HCT116 (cell line): Measurements from ENCODE around the gene BCS1L. TPM values are rescaled to one million over a fixed set of nuclear protein-coding genes. Genes with fewer than 3 reads are reported as not detected.

Experiments used
- ATAC-seq: fragments of 200-7000 bp; cut with Tn5 transposase; 2 replicates; pipeline ENCODE4 v1.9.1; 2020; ENCODE audit warnings: mild to moderate bottlenecking, moderate library complexity
- BruUV-seq: library from RNA; stranded (reverse); fragments of 400-500 nt; replicated peaks from 2 replicates; lab custom pipeline; 2021; lab: Mats Ljungman, UMichigan
- CTCF ChIA-PET: fragments of 300-600 bp; sonication (Branson Sonifier 250); formaldehyde crosslinking; loops from one replicate; lab custom pipeline; 2021; ENCODE audit warnings: antibody characterized with exemption; lab: Charles Lee
- POLR2A ChIA-PET: fragments of 300-600, 350-600 bp; sonication (Branson Sonifier 250); formaldehyde crosslinking; loops from one replicate; lab custom pipeline; 2021; ENCODE audit warnings: antibody characterized with exemption; lab: Charles Lee
- RAD21 ChIA-PET, 2 experiments: fragments of 300-600 bp; sonication (Branson Sonifier 250); formaldehyde crosslinking; loops; one replicate each; lab custom pipeline; 2023; ENCODE audit warnings: low total read pairs in 2 of 2; ENCODE audit not compliant: uncharacterized antibody in 2 of 2, unreplicated experiment in 2 of 2, low non-redundant PET in 1 of 2; lab: Charles Lee
- DNase-seq: peaks from one replicate; pipeline ENCODE4 v3.0.0-alpha.2; 2010; ENCODE audit warnings: low read depth, low spot score
- H2AFZ ChIP-seq: fragments of 200-600 bp; shearing (Covaris generic), sonication (generic); 2 replicates; pipeline ENCODE4 v1.6.1; 2017; ENCODE audit warnings: low read depth, mixed run types, mixed read lengths, antibody characterized with exemption, low read length; ENCODE audit not compliant: poor library complexity, severe bottlenecking
- H3K27ac ChIP-seq: 2 replicates; pipeline ENCODE4 v1.5.1; 2012; ENCODE audit warnings: low read depth, low read length
- H3K27me3 ChIP-seq: fragments of 200-600 bp; sonication (generic); 2 replicates; pipeline ENCODE4 v1.6.1; 2016; ENCODE audit warnings: mixed run types, low read length, mixed read lengths; ENCODE audit not compliant: insufficient read depth
- H3K36me3 ChIP-seq, 2 experiments: fragments of 200-500 bp in 1 of 2; fragments of 200-600 bp in 1 of 2; sonication (Bioruptor generic) in 1 of 2; sonication (generic) in 1 of 2; 2 replicates each; pipeline versions ENCODE4 v1.5.1 to v1.6.1; 2014 to 2016; ENCODE audit warnings: low read length in 2 of 2, inconsistent platforms in 1 of 2, mixed read lengths in 1 of 2, mixed run types in 1 of 2; ENCODE audit not compliant: insufficient read depth in 2 of 2, control insufficient read depth in 1 of 2
- H3K4me1 ChIP-seq, 2 experiments: fragments of 200-600 bp in 1 of 2; sonication (generic) in 1 of 2; 2 replicates each; pipeline versions ENCODE4 v1.5.1 to v1.6.1; 2012 to 2017; ENCODE audit warnings: low read length in 2 of 2, inconsistent platforms in 1 of 2, mild to moderate bottlenecking in 1 of 2, mixed read lengths in 1 of 2, mixed run types in 1 of 2, moderate library complexity in 1 of 2; ENCODE audit not compliant: insufficient read depth in 2 of 2, control insufficient read depth in 1 of 2
- H3K4me2 ChIP-seq: fragments of 200-600 bp; sonication (generic); 2 replicates; pipeline ENCODE4 v1.6.1; 2017; ENCODE audit warnings: mixed run types, low read length, mixed read lengths
- H3K4me3 ChIP-seq, 2 experiments: fragments of 200-600 bp in 1 of 2; sonication (generic) in 1 of 2; replicated peaks in 1 of 2; 2 replicates each; pipeline ENCODE4 v1.5.1; 2011 to 2016; ENCODE audit warnings: low read length in 2 of 2, control low read depth in 1 of 2, low read depth in 1 of 2, mild to moderate bottlenecking in 1 of 2, mixed read lengths in 1 of 2, mixed run types in 1 of 2
- H3K79me2 ChIP-seq: fragments of 200-600 bp; sonication (generic); 2 replicates; pipeline ENCODE4 v1.6.1; 2017; ENCODE audit warnings: mild to moderate bottlenecking, mixed run types, low read length, moderate library complexity, mixed read lengths; ENCODE audit not compliant: insufficient read depth
- H3K9ac ChIP-seq: fragments of 200-600 bp; sonication (generic); 2 replicates; pipeline ENCODE4 v1.6.1; 2016; ENCODE audit warnings: low read length, mixed read lengths
- H3K9me2 ChIP-seq: fragments of 200-600 bp; sonication (generic), shearing (Covaris generic); 2 replicates; pipeline ENCODE4 v1.6.1; 2017; ENCODE audit warnings: mixed run types, mild to moderate bottlenecking, moderate library complexity; ENCODE audit not compliant: insufficient read depth
- H3K9me3 ChIP-seq, 2 experiments: fragments of 200-500 bp in 1 of 2; fragments of 200-600 bp in 1 of 2; sonication (Bioruptor generic) in 1 of 2; sonication (generic) in 1 of 2; 2 replicates each; pipeline ENCODE4 v1.6.1; 2014 to 2017; ENCODE audit warnings: low read length in 2 of 2, mixed read lengths in 2 of 2, inconsistent platforms in 1 of 2, low read depth in 1 of 2, mild to moderate bottlenecking in 1 of 2, mixed run types in 1 of 2, moderate library complexity in 1 of 2; ENCODE audit not compliant: control insufficient read depth in 1 of 2, insufficient read depth in 1 of 2
- H4K20me1 ChIP-seq: fragments of 200-600 bp; sonication (generic), shearing (Covaris generic); 2 replicates; pipeline ENCODE4 v1.6.1; 2017; ENCODE audit warnings: mixed run types, mild to moderate bottlenecking, moderate library complexity; ENCODE audit not compliant: insufficient read depth
- CEBPB ChIP-seq: IDR thresholded peaks from 2 replicates; pipeline ENCODE4 v1.6.1; 2012; ENCODE audit warnings: low read depth
- FOSL1 ChIP-seq: IDR thresholded peaks from 2 replicates; pipeline ENCODE4 v1.6.1; 2012; ENCODE audit warnings: low read depth
- JUND ChIP-seq: IDR thresholded peaks from 2 replicates; pipeline ENCODE4 v1.6.1; 2012
- POLR2A ChIP-seq: IDR thresholded peaks from 2 replicates; pipeline ENCODE4 v1.7.0; 2011; ENCODE audit warnings: borderline replicate concordance; ENCODE audit not compliant: insufficient read depth, insufficient read length; ENCODE audit errors: extremely low read depth
- POLR2AphosphoS5 ChIP-seq: IDR thresholded peaks from 2 replicates; pipeline ENCODE4 v1.6.1; 2011; ENCODE audit warnings: mild to moderate bottlenecking, low read depth, low read length, moderate library complexity
- RAD21 ChIP-seq: IDR thresholded peaks from 2 replicates; pipeline ENCODE4 v1.6.1; 2012; ENCODE audit warnings: low read depth, mild to moderate bottlenecking
- SIN3A ChIP-seq: IDR thresholded peaks from 2 replicates; pipeline ENCODE4 v1.6.1; 2012; ENCODE audit warnings: low read depth
- SP1 ChIP-seq: IDR thresholded peaks from 2 replicates; pipeline ENCODE4 v1.6.1; 2012; ENCODE audit warnings: low read depth
- TCF7L2 ChIP-seq: IDR thresholded peaks from 2 replicates; pipeline ENCODE4 v1.7.0; 2011; ENCODE audit warnings: borderline replicate concordance, inconsistent platforms; ENCODE audit not compliant: insufficient read depth, insufficient read length; ENCODE audit errors: extremely low read depth
- ZFX ChIP-seq: fragments of 450-650 bp; IDR thresholded peaks from 2 replicates; pipeline ENCODE4 v1.6.1; 2017
- ZNF274 ChIP-seq: fragments of 200-500 bp; sonication (Bioruptor generic); IDR thresholded peaks from 2 replicates; pipeline ENCODE4 v1.6.1; 2014; ENCODE audit warnings: mild to moderate bottlenecking, low read depth, low read length, inconsistent platforms
- intact Hi-C: fragments of 100-400 bp; cut with micrococcal nuclease; formaldehyde crosslinking; loops from 2 replicates; pipeline ENCODE4 v1.10.0; 2022
- total RNA-seq: library from RNA; stranded (reverse); gene quantifications from one replicate; pipeline ENCODE4 v1.2.1, GENCODE V29; 2021; ENCODE audit not compliant: unreplicated experiment
- TF ChIP-seq, protein P1 (sequence below), 3 experiments: fragments of 200-600 bp in 1 of 3; sonication (generic) in 1 of 3; IDR thresholded peaks in 2 of 3; conservative IDR thresholded peaks in 1 of 3; 2 replicates each; pipeline ENCODE4 v1.5.1; 2012 to 2017; ENCODE audit warnings: low read depth in 2 of 3, low read length in 2 of 3, antibody characterized with exemption in 1 of 3, borderline replicate concordance in 1 of 3, control low read depth in 1 of 3, mild to moderate bottlenecking in 1 of 3, mixed read lengths in 1 of 3, mixed run types in 1 of 3, moderate library complexity in 1 of 3; ENCODE audit not compliant: insufficient read depth in 1 of 3
- TF ChIP-seq, protein P2 (sequence below): IDR thresholded peaks from 2 replicates; pipeline ENCODE4 v1.6.1; 2012; ENCODE audit warnings: low read depth
- TF ChIP-seq, protein P3 (sequence below): IDR thresholded peaks from 2 replicates; pipeline ENCODE4 v1.6.1; 2012

The BCS1L gene
- total RNA-seq, 1 experiment from 2014 or later, result 57.4 TPM

DNA sequence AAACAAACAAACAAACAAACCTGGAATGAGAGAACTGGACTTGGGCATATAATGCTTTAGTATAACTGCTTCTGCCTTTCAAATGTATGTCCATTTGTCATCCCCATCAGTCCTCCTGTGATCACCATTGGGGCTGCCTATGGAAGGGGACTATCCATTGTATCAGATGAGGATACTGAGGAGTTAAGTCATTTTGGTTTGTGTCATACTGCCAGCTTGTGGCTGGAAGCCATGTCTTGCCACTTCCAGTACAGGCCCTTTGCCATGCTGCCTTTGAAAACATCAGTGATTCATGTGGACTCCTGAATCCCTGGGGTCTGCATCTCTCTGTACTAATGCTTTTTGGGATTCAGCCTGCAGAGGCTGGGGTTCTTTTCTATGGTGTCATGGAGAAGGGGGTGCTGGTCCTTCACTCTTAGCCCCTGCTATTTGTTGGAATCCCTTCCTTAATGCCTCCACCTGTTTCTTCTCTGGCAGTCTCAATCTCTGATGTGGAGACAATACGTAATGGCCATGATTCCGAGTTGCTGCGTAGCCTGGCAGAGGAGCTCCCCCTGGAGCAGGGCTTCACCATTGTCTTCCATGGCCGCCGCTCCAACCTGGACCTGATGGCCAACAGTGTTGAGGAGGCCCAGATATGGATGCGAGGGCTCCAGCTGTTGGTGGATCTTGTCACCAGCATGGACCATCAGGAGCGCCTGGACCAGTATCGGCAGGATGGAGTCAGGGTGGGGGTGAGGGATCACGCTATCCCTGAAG is 41.2 kb upstream of the BCS1L start:
- Histone ChIP-seq H3K4me2 (no peak overlapping the region), H3K36me3 (no peaks in the 10 kb centered on the region)
- TF ChIP-seq RAD21, result peak; percentile 52; the same call in 1 of the 2 replicates
- no peak for TF ChIP-seq ZNF274
- TF ChIP-seq, protein P1, sequence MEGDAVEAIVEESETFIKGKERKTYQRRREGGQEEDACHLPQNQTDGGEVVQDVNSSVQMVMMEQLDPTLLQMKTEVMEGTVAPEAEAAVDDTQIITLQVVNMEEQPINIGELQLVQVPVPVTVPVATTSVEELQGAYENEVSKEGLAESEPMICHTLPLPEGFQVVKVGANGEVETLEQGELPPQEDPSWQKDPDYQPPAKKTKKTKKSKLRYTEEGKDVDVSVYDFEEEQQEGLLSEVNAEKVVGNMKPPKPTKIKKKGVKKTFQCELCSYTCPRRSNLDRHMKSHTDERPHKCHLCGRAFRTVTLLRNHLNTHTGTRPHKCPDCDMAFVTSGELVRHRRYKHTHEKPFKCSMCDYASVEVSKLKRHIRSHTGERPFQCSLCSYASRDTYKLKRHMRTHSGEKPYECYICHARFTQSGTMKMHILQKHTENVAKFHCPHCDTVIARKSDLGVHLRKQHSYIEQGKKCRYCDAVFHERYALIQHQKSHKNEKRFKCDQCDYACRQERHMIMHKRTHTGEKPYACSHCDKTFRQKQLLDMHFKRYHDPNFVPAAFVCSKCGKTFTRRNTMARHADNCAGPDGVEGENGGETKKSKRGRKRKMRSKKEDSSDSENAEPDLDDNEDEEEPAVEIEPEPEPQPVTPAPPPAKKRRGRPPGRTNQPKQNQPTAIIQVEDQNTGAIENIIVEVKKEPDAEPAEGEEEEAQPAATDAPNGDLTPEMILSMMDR (IDR thresholded peaks at IDR 0.05 in 2 of 3, conservative IDR thresholded peaks at IDR 0.05 in 1 of 3; ENCODE audit: borderline replicate concordance in 1 of 3, insufficient read depth in 1 of 3, low read depth in 2 of 3, low read length in 2 of 3), result peak in 2 of 3 experiments; percentile 7 to 18; a peak in 1 of 6 replicates
- TF ChIP-seq, all 23 proteins: peak for 2
- peaks cover 0 to 4% of the 10 kb centered on the region in 2 experiments; a peak in 2 of 4 replicates for H3K4me1 ChIP-seq
- RAD21 ChIA-PET, result no interaction called here
- H3K79me2 ChIP-seq, result no peaks in the 10 kb centered on the region
- no peaks in the 10 kb centered on the region for H3K27me3 ChIP-seq
- H2AFZ ChIP-seq, result no peak overlapping the region
- POLR2A ChIA-PET, result no interaction called here
- CTCF ChIA-PET, result no interaction called here
- no TSS peak for BruUV-seq
- DNase-seq, result peak; percentile 7
- H3K27ac ChIP-seq, result no peak overlapping the region
- no peak overlapping the region for H3K9ac ChIP-seq
- no peaks in the 10 kb centered on the region for H3K9me2 ChIP-seq
- intact Hi-C loops, result no loop called here
- no peak overlapping the region for H3K4me3 ChIP-seq
- H4K20me1 ChIP-seq, result no peaks in the 10 kb centered on the region
- H3K9me3 ChIP-seq, result no peaks in the 10 kb centered on the region
- ATAC-seq, result peak; percentile 73

DNA sequence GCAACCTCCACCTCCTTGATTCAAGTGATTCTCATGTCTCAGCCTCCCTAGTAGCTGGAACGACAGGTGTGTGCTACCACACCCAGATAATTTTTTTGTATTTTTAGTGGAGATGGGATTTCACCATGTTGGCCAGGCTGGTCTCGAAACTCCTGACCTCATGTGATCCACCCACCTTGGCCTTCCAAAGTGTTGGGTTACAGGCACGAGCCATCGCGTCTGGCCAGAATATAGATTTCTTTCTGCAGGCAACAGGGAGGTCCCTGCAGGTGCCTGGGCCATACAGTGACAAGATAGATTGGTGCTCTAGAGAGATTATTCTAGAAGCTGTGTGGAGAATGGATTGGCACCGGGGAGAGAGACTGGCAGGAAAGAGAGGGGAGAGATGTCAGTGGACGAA is 38.5 kb upstream of the BCS1L start:
- Histone ChIP-seq H3K79me2 (no peaks in the 10 kb centered on the region), H3K4me2 (no peak overlapping the region), H3K27me3 (no peaks in the 10 kb centered on the region), H3K4me1 (peaks cover 0 to 4% of the 10 kb centered on the region in 2 experiments; a peak in 2 of 4 replicates), H3K4me3 (no peak overlapping the region), H3K9me3 (no peaks in the 10 kb centered on the region), H3K27ac (no peak overlapping the region), H2AFZ (no peak overlapping the region)
- intact Hi-C loops, result no loop called here
- no peak for DNase-seq
- no peak for TF ChIP-seq TCF7L2
- no peak for TF ChIP-seq CEBPB
- TF ChIP-seq, protein P2, sequence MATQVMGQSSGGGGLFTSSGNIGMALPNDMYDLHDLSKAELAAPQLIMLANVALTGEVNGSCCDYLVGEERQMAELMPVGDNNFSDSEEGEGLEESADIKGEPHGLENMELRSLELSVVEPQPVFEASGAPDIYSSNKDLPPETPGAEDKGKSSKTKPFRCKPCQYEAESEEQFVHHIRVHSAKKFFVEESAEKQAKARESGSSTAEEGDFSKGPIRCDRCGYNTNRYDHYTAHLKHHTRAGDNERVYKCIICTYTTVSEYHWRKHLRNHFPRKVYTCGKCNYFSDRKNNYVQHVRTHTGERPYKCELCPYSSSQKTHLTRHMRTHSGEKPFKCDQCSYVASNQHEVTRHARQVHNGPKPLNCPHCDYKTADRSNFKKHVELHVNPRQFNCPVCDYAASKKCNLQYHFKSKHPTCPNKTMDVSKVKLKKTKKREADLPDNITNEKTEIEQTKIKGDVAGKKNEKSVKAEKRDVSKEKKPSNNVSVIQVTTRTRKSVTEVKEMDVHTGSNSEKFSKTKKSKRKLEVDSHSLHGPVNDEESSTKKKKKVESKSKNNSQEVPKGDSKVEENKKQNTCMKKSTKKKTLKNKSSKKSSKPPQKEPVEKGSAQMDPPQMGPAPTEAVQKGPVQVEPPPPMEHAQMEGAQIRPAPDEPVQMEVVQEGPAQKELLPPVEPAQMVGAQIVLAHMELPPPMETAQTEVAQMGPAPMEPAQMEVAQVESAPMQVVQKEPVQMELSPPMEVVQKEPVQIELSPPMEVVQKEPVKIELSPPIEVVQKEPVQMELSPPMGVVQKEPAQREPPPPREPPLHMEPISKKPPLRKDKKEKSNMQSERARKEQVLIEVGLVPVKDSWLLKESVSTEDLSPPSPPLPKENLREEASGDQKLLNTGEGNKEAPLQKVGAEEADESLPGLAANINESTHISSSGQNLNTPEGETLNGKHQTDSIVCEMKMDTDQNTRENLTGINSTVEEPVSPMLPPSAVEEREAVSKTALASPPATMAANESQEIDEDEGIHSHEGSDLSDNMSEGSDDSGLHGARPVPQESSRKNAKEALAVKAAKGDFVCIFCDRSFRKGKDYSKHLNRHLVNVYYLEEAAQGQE, result no peak
- no peak for TF ChIP-seq RAD21
- no peak for TF ChIP-seq FOSL1
- TF ChIP-seq ZFX, result no peak
- TF ChIP-seq JUND, result no peak
- TF ChIP-seq POLR2A, result no peak
- TF ChIP-seq, protein P3, sequence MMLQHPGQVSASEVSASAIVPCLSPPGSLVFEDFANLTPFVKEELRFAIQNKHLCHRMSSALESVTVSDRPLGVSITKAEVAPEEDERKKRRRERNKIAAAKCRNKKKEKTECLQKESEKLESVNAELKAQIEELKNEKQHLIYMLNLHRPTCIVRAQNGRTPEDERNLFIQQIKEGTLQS, result no peak
- TF ChIP-seq SIN3A, result no peak
- TF ChIP-seq POLR2AphosphoS5, result no peak
- no peak for TF ChIP-seq SP1
- TF ChIP-seq, all 23 proteins: peak for 0
- no peaks in the 10 kb centered on the region for H4K20me1 ChIP-seq
- H3K9ac ChIP-seq, result no peak overlapping the region
- ATAC-seq, result no peak
- POLR2A ChIA-PET, result no interaction called here
- BruUV-seq, result no TSS peak
- H3K9me2 ChIP-seq, result no peaks in the 10 kb centered on the region
- no peaks in the 10 kb centered on the region for H3K36me3 ChIP-seq
- RAD21 ChIA-PET, result no interaction called here
- CTCF ChIA-PET, result no interaction called here
